GM18511 (cell line): ENCODE data around the gene ABHD16A.

Experiments used
- ATAC-seq: cut with Tn5 transposase; IDR thresholded peaks from one replicate; pipeline ENCODE4 v1.9.1; 2021; ENCODE audit warnings: mild to moderate bottlenecking, moderate library complexity; ENCODE audit not compliant: unreplicated experiment

Gene ABHD16A

DNA sequence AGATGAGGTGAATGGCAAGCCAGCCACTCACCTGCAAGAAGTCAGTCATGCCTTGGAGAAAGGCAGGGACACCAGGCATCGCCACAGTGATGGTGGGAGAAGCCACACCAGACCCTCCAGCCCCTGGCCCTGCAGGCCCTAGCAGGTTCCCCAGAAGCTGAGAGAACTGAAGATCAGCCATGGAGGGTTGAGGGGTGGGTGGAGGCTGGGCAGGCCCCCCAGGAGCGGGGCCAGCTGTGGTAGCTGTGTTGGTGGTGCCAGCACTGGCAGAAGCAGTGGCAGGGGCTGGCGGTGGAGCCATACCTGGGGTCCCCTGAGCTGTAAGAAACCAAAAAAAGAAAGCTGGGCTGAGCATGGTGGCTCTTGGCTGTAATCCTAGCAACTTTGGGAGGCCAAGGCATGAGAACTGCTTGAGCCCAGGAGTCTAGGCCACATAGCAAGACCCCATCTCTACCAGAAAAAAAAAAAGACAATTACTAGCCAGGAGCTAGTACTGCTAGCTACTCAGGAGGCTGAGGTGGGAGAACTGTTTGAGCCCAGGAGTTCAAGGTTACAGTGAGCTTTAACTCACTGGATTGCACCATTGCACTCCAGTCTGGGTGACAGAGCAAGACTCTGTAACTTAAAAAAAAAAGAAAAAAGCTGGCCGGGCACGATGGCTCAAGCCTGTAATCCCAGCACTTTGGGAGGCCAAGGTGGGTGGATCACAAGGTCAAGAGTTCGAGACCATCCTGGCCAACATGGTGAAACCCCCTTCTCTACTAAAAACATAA, 60.1 kb downstream of the ABHD16A start:
- ATAC-seq: no peak

- ATAC-seq: no peak
Observed at GRCh38 chr6:31641370-31641769, 61.8 kb downstream of the ABHD16A start.

DNA sequence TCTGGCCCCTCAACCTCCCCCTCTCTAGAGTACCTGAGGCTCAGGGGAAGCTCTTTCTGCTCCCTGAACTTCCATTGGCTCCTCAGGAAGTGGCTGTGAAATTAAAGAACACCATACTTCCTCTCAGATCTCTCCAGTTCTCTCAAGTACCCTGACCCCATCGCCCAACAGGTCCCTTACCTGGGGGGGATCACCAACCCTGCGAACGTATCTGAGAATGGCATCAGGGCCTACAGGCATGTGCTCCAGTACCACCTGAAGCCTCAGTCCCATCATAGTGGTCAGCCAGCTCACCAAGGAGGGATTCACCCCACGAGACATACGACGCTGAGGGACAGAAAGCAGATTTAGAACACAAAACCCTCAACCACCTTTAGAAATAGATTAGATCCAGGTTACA, 62.5 kb downstream of the ABHD16A start:
- no peak for ATAC-seq

GRCh38 chr6:31639449-31639861, 63.7 kb downstream of the ABHD16A start:
- no peak for ATAC-seq

- ATAC-seq: no peak
Observed at GRCh38 chr6:31639043-31639442, 64.1 kb downstream of the ABHD16A start.
